ENCODE results near the gene SOST.

Gene SOST

GRCh38 chr17:43713494-43714162, 45.0 kb downstream of the SOST start (continued):
- peak; percentile 55; the same call in 1 of the 2 replicates for TF ChIP-seq ZNF362 (tag by site-specific recombination; IDR thresholded peaks at IDR 0.05)
- TF ChIP-seq ZNF274 (IDR thresholded peaks at IDR 0.05; ENCODE audit: low read length), result no peak
- TF ChIP-seq ZNF274 (tag by site-specific recombination; IDR thresholded peaks at IDR 0.05; ENCODE audit: borderline replicate concordance), result no peak
- TF ChIP-seq ZNF449 (tag by site-specific recombination; IDR thresholded peaks at IDR 0.05), result no peak
- no peak for TF ChIP-seq ZNF221 (tag by site-specific recombination; IDR thresholded peaks at IDR 0.05; ENCODE audit: borderline replicate concordance)
- peak; percentile 90 for TF ChIP-seq GLIS1 (tag by site-specific recombination; IDR thresholded peaks at IDR 0.05)
- TF ChIP-seq CTCF (tag by site-specific recombination; IDR thresholded peaks at IDR 0.05), result 0 out of 2 replicates have a peak, but pooled peaks have one; percentile 19
- TF ChIP-seq ZBTB48 (tag by site-specific recombination; IDR thresholded peaks at IDR 0.05), result no peak
- TF ChIP-seq ZNF560 (tag by site-specific recombination; IDR thresholded peaks at IDR 0.05; ENCODE audit: borderline replicate concordance), result no peak
- peak; percentile 79 for TF ChIP-seq ZNF335 (tag by site-specific recombination; conservative IDR thresholded peaks at IDR 0.05)
- peak; percentile 49; the same call in 1 of the 2 replicates for TF ChIP-seq ZNF660 (tag by site-specific recombination; IDR thresholded peaks at IDR 0.05)
- peak; percentile 34; the same call in 1 of the 2 replicates for TF ChIP-seq ZNF600 (tag by site-specific recombination; IDR thresholded peaks at IDR 0.05)
- no peak for TF ChIP-seq KLF16 (tag by site-specific recombination; IDR thresholded peaks at IDR 0.05)
- TF ChIP-seq ZNF426 (tag by site-specific recombination; IDR thresholded peaks at IDR 0.05), result no peak
- no peak for TF ChIP-seq ZNF423 (tag by site-specific recombination; IDR thresholded peaks at IDR 0.05)
- TF ChIP-seq REST (tag by site-specific recombination; IDR thresholded peaks at IDR 0.05), result no peak
- no peak for TF ChIP-seq TCF7L2 (IDR thresholded peaks at IDR 0.05; ENCODE audit: borderline replicate concordance, low read depth, low read length)
- TF ChIP-seq ZNF629 (tag by site-specific recombination; IDR thresholded peaks at IDR 0.05), result no peak
- peak; percentile 69; the same call in 1 of the 2 replicates for TF ChIP-seq GLIS2 (tag by site-specific recombination; IDR thresholded peaks at IDR 0.05)
- TF ChIP-seq ZNF624 (tag by site-specific recombination; IDR thresholded peaks at IDR 0.05), result no peak
- TF ChIP-seq ZNF530 (tag by site-specific recombination; IDR thresholded peaks at IDR 0.05; ENCODE audit: low read depth), result no peak
- TF ChIP-seq ZNF341 (tag by site-specific recombination; IDR thresholded peaks at IDR 0.05; ENCODE audit: low read depth), result 0 out of 2 replicates have a peak, but pooled peaks have one; percentile 24
- TF ChIP-seq SP3 (tag by site-specific recombination; IDR thresholded peaks at IDR 0.05), result peak; percentile 39; the same call in 1 of the 2 replicates
- no peak for TF ChIP-seq ZBTB44 (tag by site-specific recombination; IDR thresholded peaks at IDR 0.05)
- peak; percentile 41; the same call in 1 of the 2 replicates for TF ChIP-seq ZSCAN30 (tag by site-specific recombination; IDR thresholded peaks at IDR 0.05)
- no peak for TF ChIP-seq ZNF843 (tag by site-specific recombination; IDR thresholded peaks at IDR 0.05)
- TF ChIP-seq ZNF19 (tag by site-specific recombination; IDR thresholded peaks at IDR 0.05; ENCODE audit: low read depth), result no peak
- no peak for TF ChIP-seq ZNF2 (tag by site-specific recombination; IDR thresholded peaks at IDR 0.05)
